SK-N-SH treated with all-trans-retinoic acid at 6 μM for 48 hours (cell line): ENCODE data around the gene SPP2.
A peak's percentile ranks its signal among the peaks of the same experiment; 100 is the strongest.

ENCODE experiments used
- ATAC-seq: fragments of 200-7000 bp; cut with Tn5 transposase; 3 replicates; pipeline ENCODE4 v1.9.1; 2020; ENCODE audit warnings: mild to moderate bottlenecking, moderate library complexity
- ARNTL ChIP-seq: fragments of 450-650 bp; formaldehyde crosslinking; IDR thresholded peaks from 2 replicates; pipeline ENCODE4 v1.5.0; 2020; ENCODE audit warnings: low read depth, mild to moderate bottlenecking, moderate library complexity, borderline replicate concordance
- BACH2 ChIP-seq: fragments of 250-450 bp; sonication (Bioruptor Pico); IDR thresholded peaks from 2 replicates; pipeline ENCODE4 v1.9.0; 2021; ENCODE audit warnings: mild to moderate bottlenecking, borderline replicate concordance
- CSDC2 ChIP-seq: fragments of 250-450 bp; sonication (Bioruptor Pico); IDR thresholded peaks from 2 replicates; pipeline ENCODE4 v1.5.0; 2020; ENCODE audit warnings: mild to moderate bottlenecking, moderate library complexity
- ESRRG ChIP-seq: fragments of 250-450 bp; sonication (Bioruptor Pico); IDR thresholded peaks from 2 replicates; pipeline ENCODE4 v1.6.1; 2021; ENCODE audit warnings: mild to moderate bottlenecking
- GLIS3 ChIP-seq: fragments of 250-450 bp; sonication (Bioruptor Pico); IDR thresholded peaks from 2 replicates; pipeline ENCODE4 v1.5.0; 2020; ENCODE audit warnings: mild to moderate bottlenecking, moderate library complexity
- ISL1 ChIP-seq: fragments of 250-450 bp; sonication (Bioruptor Pico); IDR thresholded peaks from 2 replicates; pipeline ENCODE4 v2.1.2; 2022; ENCODE audit warnings: mild to moderate bottlenecking, moderate library complexity
- OSR1 ChIP-seq: fragments of 250-450 bp; sonication (Bioruptor Pico); IDR thresholded peaks from 2 replicates; pipeline ENCODE4 v1.8.0; 2022; ENCODE audit warnings: moderate library complexity, mild to moderate bottlenecking, inconsistent platforms
- PATZ1 ChIP-seq: fragments of 250-450 bp; sonication (Bioruptor Pico); IDR thresholded peaks from 2 replicates; pipeline ENCODE4 v1.8.0; 2020; ENCODE audit warnings: mild to moderate bottlenecking, moderate library complexity, borderline replicate concordance
- PPARA ChIP-seq: fragments of 250-450 bp; sonication (Bioruptor Pico); IDR thresholded peaks from 2 replicates; pipeline ENCODE4 v1.5.0; 2020; ENCODE audit warnings: mild to moderate bottlenecking, borderline replicate concordance
- RARB ChIP-seq: fragments of 250-450 bp; sonication (Bioruptor Pico); IDR thresholded peaks from 2 replicates; pipeline ENCODE4 v1.8.0; 2021; ENCODE audit warnings: mild to moderate bottlenecking, moderate library complexity
- SNAI2 ChIP-seq: fragments of 250-450 bp; sonication (Bioruptor Pico); IDR thresholded peaks from 2 replicates; pipeline ENCODE4 v1.5.0; 2020; ENCODE audit warnings: mild to moderate bottlenecking, moderate library complexity
- TCF4 ChIP-seq: fragments of 250-450 bp; sonication (Bioruptor Pico); IDR thresholded peaks from 2 replicates; pipeline ENCODE4 v1.8.0; 2021; ENCODE audit warnings: mild to moderate bottlenecking, moderate library complexity, borderline replicate concordance
- TOX ChIP-seq: fragments of 250-450 bp; sonication (Bioruptor Pico); IDR thresholded peaks from 2 replicates; pipeline ENCODE4 v1.8.0; 2021; ENCODE audit warnings: mild to moderate bottlenecking, moderate library complexity, borderline replicate concordance
- ZC3H10 ChIP-seq: fragments of 250-450 bp; sonication (Bioruptor Pico); IDR thresholded peaks from 2 replicates; pipeline ENCODE4 v1.5.1; 2021; ENCODE audit warnings: mild to moderate bottlenecking, moderate library complexity
- ZFP3 ChIP-seq: fragments of 250-450 bp; sonication (Bioruptor Pico); IDR thresholded peaks from 2 replicates; pipeline ENCODE4 v1.5.0; 2020; ENCODE audit warnings: mild to moderate bottlenecking, moderate library complexity
- ZFP30 ChIP-seq: fragments of 450-650 bp; formaldehyde crosslinking; IDR thresholded peaks from 2 replicates; pipeline ENCODE4 v1.5.0; 2022; ENCODE audit warnings: mild to moderate bottlenecking, moderate library complexity
- ZNF565 ChIP-seq: fragments of 450-650 bp; formaldehyde crosslinking; conservative IDR thresholded peaks from 2 replicates; pipeline ENCODE4 v1.5.0; 2020; ENCODE audit warnings: low read depth, mild to moderate bottlenecking, moderate library complexity
- ZNF70 ChIP-seq: fragments of 450-650 bp; formaldehyde crosslinking; IDR thresholded peaks from 2 replicates; pipeline ENCODE4 v1.5.0; 2020; ENCODE audit warnings: mild to moderate bottlenecking, moderate library complexity
- TF ChIP-seq, protein P1 (sequence below): fragments of 250-450 bp; sonication (Bioruptor Pico); IDR thresholded peaks from 2 replicates; pipeline ENCODE4 v1.5.1; 2020; ENCODE audit warnings: low read depth, mild to moderate bottlenecking, moderate library complexity
- TF ChIP-seq, protein P2 (sequence below): fragments of 250-450 bp; sonication (Bioruptor Pico); IDR thresholded peaks from 2 replicates; pipeline ENCODE4 v1.5.1; 2021; ENCODE audit warnings: mild to moderate bottlenecking, moderate library complexity
- TF ChIP-seq, protein P3 (sequence below): fragments of 250-450 bp; sonication (Bioruptor Pico); IDR thresholded peaks from 2 replicates; pipeline ENCODE4 v1.8.0; 2021; ENCODE audit warnings: low read depth, mild to moderate bottlenecking, moderate library complexity, borderline replicate concordance

SPP2 gene

GRCh38 chr2:234033885-234034284, 16.6 kb upstream of the SPP2 start:
- ATAC-seq: no peak
- TF ChIP-seq, protein P1, sequence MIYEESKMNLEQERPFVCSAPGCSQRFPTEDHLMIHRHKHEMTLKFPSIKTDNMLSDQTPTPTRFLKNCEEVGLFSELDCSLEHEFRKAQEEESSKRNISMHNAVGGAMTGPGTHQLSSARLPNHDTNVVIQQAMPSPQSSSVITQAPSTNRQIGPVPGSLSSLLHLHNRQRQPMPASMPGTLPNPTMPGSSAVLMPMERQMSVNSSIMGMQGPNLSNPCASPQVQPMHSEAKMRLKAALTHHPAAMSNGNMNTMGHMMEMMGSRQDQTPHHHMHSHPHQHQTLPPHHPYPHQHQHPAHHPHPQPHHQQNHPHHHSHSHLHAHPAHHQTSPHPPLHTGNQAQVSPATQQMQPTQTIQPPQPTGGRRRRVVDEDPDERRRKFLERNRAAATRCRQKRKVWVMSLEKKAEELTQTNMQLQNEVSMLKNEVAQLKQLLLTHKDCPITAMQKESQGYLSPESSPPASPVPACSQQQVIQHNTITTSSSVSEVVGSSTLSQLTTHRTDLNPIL: no peak
- TF ChIP-seq BACH2 (CRISPR knock-in tag) (no peak), ZFP30 (CRISPR knock-in tag) (no peak), TCF4 (CRISPR knock-in tag) (no peak), TOX (CRISPR knock-in tag) (no peak), PATZ1 (CRISPR knock-in tag) (no peak), ISL1 (CRISPR knock-in tag) (no peak), PPARA (CRISPR knock-in tag) (no peak), SNAI2 (CRISPR knock-in tag) (no peak), OSR1 (CRISPR knock-in tag) (no peak), ARNTL (CRISPR knock-in tag) (no peak), ZNF70 (CRISPR knock-in tag) (no peak), ZC3H10 (CRISPR knock-in tag) (no peak)
- TF ChIP-seq, protein P2, sequence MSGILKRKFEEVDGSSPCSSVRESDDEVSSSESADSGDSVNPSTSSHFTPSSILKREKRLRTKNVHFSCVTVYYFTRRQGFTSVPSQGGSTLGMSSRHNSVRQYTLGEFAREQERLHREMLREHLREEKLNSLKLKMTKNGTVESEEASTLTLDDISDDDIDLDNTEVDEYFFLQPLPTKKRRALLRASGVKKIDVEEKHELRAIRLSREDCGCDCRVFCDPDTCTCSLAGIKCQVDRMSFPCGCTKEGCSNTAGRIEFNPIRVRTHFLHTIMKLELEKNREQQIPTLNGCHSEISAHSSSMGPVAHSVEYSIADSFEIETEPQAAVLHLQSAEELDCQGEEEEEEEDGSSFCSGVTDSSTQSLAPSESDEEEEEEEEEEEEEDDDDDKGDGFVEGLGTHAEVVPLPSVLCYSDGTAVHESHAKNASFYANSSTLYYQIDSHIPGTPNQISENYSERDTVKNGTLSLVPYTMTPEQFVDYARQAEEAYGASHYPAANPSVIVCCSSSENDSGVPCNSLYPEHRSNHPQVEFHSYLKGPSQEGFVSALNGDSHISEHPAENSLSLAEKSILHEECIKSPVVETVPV (CRISPR knock-in tag): no peak

DNA sequence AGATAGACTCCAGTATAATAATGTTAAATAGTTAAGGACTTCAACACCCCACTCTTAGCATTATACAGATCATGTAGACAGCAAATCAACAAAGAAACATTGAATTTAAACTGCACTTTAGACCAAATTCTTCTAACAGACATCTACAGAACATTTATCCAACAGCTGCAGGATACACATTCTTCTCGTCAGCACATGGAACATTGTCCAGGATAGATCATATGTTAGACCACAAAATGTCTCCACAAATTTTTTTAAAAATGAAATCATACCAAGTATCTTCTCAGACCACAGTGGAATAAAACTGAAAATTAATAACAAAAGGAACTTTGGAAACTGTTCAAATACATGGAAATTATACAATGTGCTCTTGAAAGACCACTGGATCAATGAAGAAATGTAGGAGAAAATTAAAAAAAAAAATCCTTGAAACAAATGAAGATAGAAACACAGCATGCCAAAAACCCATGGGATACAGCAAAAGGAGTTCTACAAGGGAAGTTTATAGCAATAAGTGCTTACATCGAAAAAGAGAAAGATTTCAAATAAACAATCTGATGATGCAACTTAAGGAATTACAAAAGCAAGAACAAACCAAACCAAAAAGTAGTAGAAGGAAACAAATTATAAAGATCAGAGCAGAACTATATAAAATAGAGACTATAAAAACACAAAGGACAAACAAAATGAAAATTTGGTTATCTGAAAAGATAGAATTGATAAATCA, 12.3 kb upstream of the SPP2 start:
- TF ChIP-seq TOX (CRISPR knock-in tag) (no peak), TCF4 (CRISPR knock-in tag) (no peak), GLIS3 (CRISPR knock-in tag) (no peak)
- TF ChIP-seq, all 23 proteins: peak for 0
- ATAC-seq: no peak

- TF ChIP-seq, protein P1: no peak
- TF ChIP-seq ZFP30 (CRISPR knock-in tag) (no peak), TOX (CRISPR knock-in tag) (peak; percentile 16; the same call in 1 of the 2 replicates), OSR1 (CRISPR knock-in tag) (no peak), GLIS3 (CRISPR knock-in tag) (no peak)
- ATAC-seq: peak; percentile 60
These were observed 6.3 kb upstream of the SPP2 start for GRCh38 chr2:234044157-234044556.

DNA sequence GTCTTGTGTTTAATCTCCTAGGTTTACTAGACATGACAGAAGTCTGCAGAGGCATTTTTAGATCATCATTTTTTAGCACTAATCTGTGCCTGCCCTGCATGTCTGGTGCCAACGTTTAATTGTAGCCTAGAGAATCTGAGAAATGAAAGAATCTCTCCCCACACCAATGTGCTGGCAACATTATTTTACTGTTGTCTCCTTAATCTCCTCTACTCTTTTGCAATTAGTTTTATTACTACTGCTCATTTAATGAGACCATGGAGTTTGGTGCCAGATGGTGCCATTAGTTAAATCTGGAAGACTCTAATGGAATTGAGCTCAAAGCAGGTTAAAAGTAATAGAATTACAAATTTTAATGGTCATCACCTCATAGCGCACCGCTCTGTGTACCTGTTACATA, 4.0 kb upstream of the SPP2 start:
- no peak for TF ChIP-seq BACH2 (CRISPR knock-in tag)
- no peak for TF ChIP-seq CSDC2
- TF ChIP-seq, protein P2 (CRISPR knock-in tag): no peak
- no peak for TF ChIP-seq SNAI2 (CRISPR knock-in tag)
- TF ChIP-seq RARB (CRISPR knock-in tag): no peak
- no peak for TF ChIP-seq ZNF565 (CRISPR knock-in tag)
- TF ChIP-seq PPARA (CRISPR knock-in tag): no peak
- no peak for TF ChIP-seq ISL1 (CRISPR knock-in tag)
- no peak for TF ChIP-seq ZFP3 (CRISPR knock-in tag)
- TF ChIP-seq PATZ1 (CRISPR knock-in tag): no peak
- no peak for TF ChIP-seq OSR1 (CRISPR knock-in tag)
- no peak for TF ChIP-seq ESRRG (CRISPR knock-in tag)
- TF ChIP-seq, protein P1: no peak
- TF ChIP-seq, protein P3, sequence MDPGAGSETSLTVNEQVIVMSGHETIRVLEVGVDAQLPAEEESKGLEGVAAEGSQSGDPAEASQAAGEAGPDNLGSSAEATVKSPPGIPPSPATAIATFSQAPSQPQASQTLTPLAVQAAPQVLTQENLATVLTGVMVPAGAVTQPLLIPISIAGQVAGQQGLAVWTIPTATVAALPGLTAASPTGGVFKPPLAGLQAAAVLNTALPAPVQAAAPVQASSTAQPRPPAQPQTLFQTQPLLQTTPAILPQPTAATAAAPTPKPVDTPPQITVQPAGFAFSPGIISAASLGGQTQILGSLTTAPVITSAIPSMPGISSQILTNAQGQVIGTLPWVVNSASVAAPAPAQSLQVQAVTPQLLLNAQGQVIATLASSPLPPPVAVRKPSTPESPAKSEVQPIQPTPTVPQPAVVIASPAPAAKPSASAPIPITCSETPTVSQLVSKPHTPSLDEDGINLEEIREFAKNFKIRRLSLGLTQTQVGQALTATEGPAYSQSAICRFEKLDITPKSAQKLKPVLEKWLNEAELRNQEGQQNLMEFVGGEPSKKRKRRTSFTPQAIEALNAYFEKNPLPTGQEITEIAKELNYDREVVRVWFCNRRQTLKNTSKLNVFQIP (CRISPR knock-in tag): no peak
- ATAC-seq: no peak
